Tibial artery (tissue), 4 donors: Measurements from ENCODE around the gene PPP1R9B.
A peak's percentile ranks its signal among the peaks of the same experiment; 100 is the strongest.

Experiments used
- DNase-seq, 2 donors: peaks; one replicate each; pipeline ENCODE4 v3.0.0-alpha.2; 2019
- H3K27ac ChIP-seq, 2 donors: fragments of 200-600 bp; sonication (generic) in 1 of 2; 1 replicate in 1 of 2; 2 replicates in 1 of 2; pipeline ENCODE4 v1.5.1; 2018 to 2019; ENCODE audit warnings: mild to moderate bottlenecking in 1 of 2
- H3K27me3 ChIP-seq, 2 donors: fragments of 200-600 bp; sonication (generic) in 1 of 2; one replicate each; pipeline versions ENCODE4 v1.5.1 to v1.6.0; 2016 to 2019
- H3K36me3 ChIP-seq, 3 donors: fragments of 200-600 bp; sonication (generic) in 2 of 3; one replicate each; pipeline ENCODE4 v1.5.1; 2016 to 2019; ENCODE audit warnings: mild to moderate bottlenecking in 2 of 3
- H3K4me1 ChIP-seq, 4 donors: fragments of 200-600 bp; sonication (generic) in 2 of 4; 1 replicate in 3 of 4; 2 replicates in 1 of 4; pipeline ENCODE4 v1.5.1; 2016 to 2019
- H3K4me3 ChIP-seq, 2 donors: fragments of 200-600 bp; sonication (generic) in 1 of 2; 1 replicate in 1 of 2; 2 replicates in 1 of 2; pipeline ENCODE4 v1.5.1; 2018 to 2019; ENCODE audit warnings: mild to moderate bottlenecking in 2 of 2
- H3K9me3 ChIP-seq, 3 donors: fragments of 200-600 bp; sonication (generic) in 1 of 3; one replicate each; pipeline ENCODE4 v1.5.1; 2016 to 2019
- CTCF ChIP-seq, 2 experiments: fragments of 200-600 bp in 1 of 2; fragments of 450-650 bp in 1 of 2; IDR thresholded peaks; one replicate each; pipeline ENCODE4 v1.5.1; 2017 to 2019; ENCODE audit warnings: antibody characterized with exemption in 2 of 2, mild to moderate bottlenecking in 1 of 2, moderate library complexity in 1 of 2
- intact Hi-C: fragments of 100-400 bp; cut with DNase I; formaldehyde crosslinking; loops from one replicate; pipeline ENCODE4 v1.15.0; 2023; ENCODE audit warnings: low total_unique reads

PPP1R9B gene

GRCh38 chr17:50184611-50185398, 34.3 kb upstream of the PPP1R9B start:
- intact Hi-C loops, result no loop called here
- H3K36me3 ChIP-seq, result peaks cover 44 to 45% (median 45%) of the 10 kb centered on the region in 3 donors
- DNase-seq, result peak; percentile 88 to 95
- no peaks in the 10 kb centered on the region for H3K27me3 ChIP-seq
- no peak overlapping the region for H3K4me3 ChIP-seq
- H3K4me1 ChIP-seq, result peaks cover 0 to 63% (median 39%) of the 10 kb centered on the region in 4 donors
- TF ChIP-seq CTCF (IDR thresholded peaks at IDR 0.05), result no peak
- peak overlapping the region; percentile 98 to 99 for H3K27ac ChIP-seq
- H3K9me3 ChIP-seq, result no peaks in the 10 kb centered on the region

- Histone ChIP-seq H3K27ac (peak overlapping the region; percentile 98 to 99), H3K36me3 (peaks cover 37 to 38% (median 38%) of the 10 kb centered on the region in 3 donors), H3K9me3 (no peaks in the 10 kb centered on the region), H3K4me1 (peaks cover 0 to 56% (median 38%) of the 10 kb centered on the region in 4 donors), H3K4me3 (no peak overlapping the region), H3K27me3 (no peaks in the 10 kb centered on the region)
- intact Hi-C loops, result no loop called here
- DNase-seq, result no peak
- TF ChIP-seq CTCF (IDR thresholded peaks at IDR 0.05), result peak in 1 of 2 experiments; percentile 1
Measured at GRCh38 chr17:50184064-50184463, 33.6 kb upstream of the PPP1R9B start.

- Histone ChIP-seq H3K4me3 (no peak overlapping the region), H3K9me3 (no peaks in the 10 kb centered on the region), H3K36me3 (peaks cover 31 to 32% (median 32%) of the 10 kb centered on the region in 3 donors), H3K27ac (peak overlapping the region; percentile 98 to 99), H3K4me1 (peaks cover 0 to 55% (median 40%) of the 10 kb centered on the region in 4 donors), H3K27me3 (no peaks in the 10 kb centered on the region)
- no peak for DNase-seq
- intact Hi-C loops, result no loop called here
- TF ChIP-seq CTCF (IDR thresholded peaks at IDR 0.05), result no peak
Measured at GRCh38 chr17:50183421-50183994, 33.0 kb upstream of the PPP1R9B start.

- no peaks in the 10 kb centered on the region for H3K9me3 ChIP-seq
- no peaks in the 10 kb centered on the region for H3K27me3 ChIP-seq
- H3K4me1 ChIP-seq, result peaks cover 0 to 55% (median 43%) of the 10 kb centered on the region in 4 donors
- no peak for TF ChIP-seq CTCF (IDR thresholded peaks at IDR 0.05)
- no peak for DNase-seq
- H3K4me3 ChIP-seq, result no peak overlapping the region
- intact Hi-C loops, result no loop called here
- H3K36me3 ChIP-seq, result peaks cover 25 to 26% (median 26%) of the 10 kb centered on the region in 3 donors
- peak overlapping the region; percentile 98 to 99 for H3K27ac ChIP-seq
Measured at GRCh38 chr17:50182783-50183420, 32.4 kb upstream of the PPP1R9B start.

GRCh38 chr17:50181591-50182560, 31.4 kb upstream of the PPP1R9B start:
- H3K27me3 ChIP-seq, result no peaks in the 10 kb centered on the region
- intact Hi-C loops, result no loop called here

More at GRCh38 chr17:50181591-50182560, 31.4 kb upstream of the PPP1R9B start:
- no peak overlapping the region for H3K4me3 ChIP-seq
- TF ChIP-seq CTCF (IDR thresholded peaks at IDR 0.05), result no peak
- H3K9me3 ChIP-seq, result no peaks in the 10 kb centered on the region
- peaks cover 16 to 17% (median 16%) of the 10 kb centered on the region in 3 donors for H3K36me3 ChIP-seq
- DNase-seq, result no peak
- peaks cover 0 to 55% (median 47%) of the 10 kb centered on the region in 4 donors for H3K4me1 ChIP-seq
- peak overlapping the region; percentile 98 to 99 for H3K27ac ChIP-seq
